KOPT-K1 (cell line): Measurements from ENCODE around the gene SLC25A47.
"Not testable (repeated sequence)": the region's sequence is repeated elsewhere in the genome, so short reads cannot be mapped to it uniquely, and the experiment has no call there.

Experiments used
- H3K27ac ChIP-seq: fragments of 200-600 bp; sonication (generic); 2 replicates; pipeline ENCODE4 v1.5.1; 2016; ENCODE audit warnings: antibody characterized with exemption, mild to moderate bottlenecking, low read depth, low read length; ENCODE audit not compliant: poor library complexity, severe bottlenecking
- H3K36me3 ChIP-seq: fragments of 200-600 bp; sonication (generic); 2 replicates; pipeline ENCODE4 v1.5.1; 2017; ENCODE audit warnings: antibody characterized with exemption, mild to moderate bottlenecking, low read length, moderate library complexity; ENCODE audit not compliant: insufficient read depth
- H3K9me3 ChIP-seq: fragments of 200-600 bp; sonication (generic); 2 replicates; pipeline ENCODE4 v1.5.1; 2017; ENCODE audit warnings: antibody characterized with exemption, low read length, mild to moderate bottlenecking; ENCODE audit not compliant: insufficient read depth, poor library complexity, severe bottlenecking

The SLC25A47 gene

DNA sequence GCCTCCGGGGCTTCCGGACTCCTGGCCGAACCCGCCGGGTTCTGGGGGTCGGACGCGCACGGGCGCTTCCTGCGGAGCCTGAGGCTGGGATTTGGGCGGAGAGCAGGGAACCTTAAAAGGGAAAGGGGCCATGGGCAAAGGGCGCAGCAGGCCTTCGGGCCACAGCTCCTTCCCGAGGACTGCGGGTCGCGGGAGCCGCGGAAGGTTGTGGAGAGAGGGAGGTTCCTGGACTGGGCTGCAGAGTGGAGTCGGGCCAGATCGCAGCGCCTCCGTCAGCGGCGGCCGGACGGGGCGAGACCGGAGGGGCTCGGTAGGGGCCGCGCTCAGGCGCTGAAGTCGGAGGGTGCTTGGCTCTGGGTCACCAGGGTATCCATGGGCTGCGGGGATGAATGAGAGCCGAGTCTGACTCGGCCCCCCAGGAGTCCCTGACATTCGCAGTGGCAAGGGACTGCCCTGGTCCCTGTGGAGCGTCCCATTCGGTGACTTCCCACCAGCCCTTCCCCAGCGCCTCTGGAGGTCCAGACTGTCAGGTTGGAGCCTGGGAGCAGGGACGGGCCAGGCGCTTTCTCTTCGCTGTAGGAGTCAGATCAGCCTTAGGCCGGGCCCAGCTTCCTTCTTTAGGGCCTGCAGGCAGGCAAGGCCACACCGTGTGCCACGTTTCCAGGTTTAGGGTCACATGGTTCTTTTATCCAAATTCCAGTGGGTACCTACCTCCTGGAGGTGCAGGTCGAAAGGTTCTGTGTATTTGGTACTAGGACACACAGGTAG lies 16.0 kb upstream of the SLC25A47 start:
- Histone ChIP-seq H3K9me3 (no peaks in the 10 kb centered on the region), H3K27ac (peak overlapping the region; percentile 74)

GRCh38 chr14:100307766-100308426 lies 15.2 kb upstream of the SLC25A47 start:
- Histone ChIP-seq H3K9me3 (no peaks in the 10 kb centered on the region), H3K27ac (no peak overlapping the region), H3K36me3 (0 out of 2 replicates have a peak, but pooled peaks cover 3% of the 10 kb centered on the region)

More for the DNA sequence above, 16.0 kb upstream of the SLC25A47 start:
- H3K36me3 ChIP-seq: 0 out of 2 replicates have a peak, but pooled peaks cover 3% of the 10 kb centered on the region

GRCh38 chr14:100308427-100308792 lies 14.7 kb upstream of the SLC25A47 start:
- not testable (repeated sequence) for H3K36me3 ChIP-seq, H3K27ac ChIP-seq, H3K9me3 ChIP-seq

GRCh38 chr14:100309028-100309737 lies 14.0 kb upstream of the SLC25A47 start:
- Histone ChIP-seq H3K36me3 (no peaks in the 10 kb centered on the region), H3K27ac (no peak overlapping the region), H3K9me3 (no peaks in the 10 kb centered on the region)

- H3K27ac ChIP-seq, H3K9me3 ChIP-seq, H3K36me3 ChIP-seq: not testable (repeated sequence)
These were observed 10.8 kb upstream of the SLC25A47 start for GRCh38 chr14:100312110-100312876.

DNA sequence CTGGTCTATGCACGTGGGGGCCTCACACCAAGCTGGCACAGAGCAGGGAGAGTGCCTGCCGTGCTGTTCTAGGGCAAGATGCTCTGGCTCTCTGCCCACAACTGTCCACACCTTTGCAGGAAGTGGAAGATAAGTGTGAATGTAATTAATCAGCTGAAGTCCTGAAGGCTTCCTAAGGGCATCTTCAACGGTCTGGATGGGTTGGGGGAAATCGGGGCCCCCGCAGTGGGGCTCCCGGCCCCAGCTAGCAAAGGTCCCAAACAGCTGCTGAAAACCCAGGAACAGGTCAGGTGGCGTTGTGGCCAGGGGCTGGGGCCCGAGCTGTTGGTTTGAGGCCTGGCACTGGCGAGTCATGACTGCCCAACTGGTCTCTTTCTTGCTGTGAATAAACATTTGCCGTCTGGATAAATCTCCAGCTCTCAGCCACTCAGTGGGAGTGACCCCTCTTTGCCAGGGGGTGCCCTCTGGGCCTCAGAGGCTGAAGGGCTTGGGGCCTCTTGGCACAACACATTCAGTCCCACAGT lies 10.2 kb upstream of the SLC25A47 start:
- no peaks in the 10 kb centered on the region for H3K36me3 ChIP-seq
- no peak overlapping the region for H3K27ac ChIP-seq
- no peaks in the 10 kb centered on the region for H3K9me3 ChIP-seq

- no peaks in the 10 kb centered on the region for H3K36me3 ChIP-seq
- no peak overlapping the region for H3K27ac ChIP-seq
- H3K9me3 ChIP-seq: no peaks in the 10 kb centered on the region
These were observed 9.5 kb upstream of the SLC25A47 start for GRCh38 chr14:100313464-100314230.

GRCh38 chr14:100314724-100315123 lies 8.4 kb upstream of the SLC25A47 start:
- H3K9me3 ChIP-seq: no peaks in the 10 kb centered on the region
- H3K36me3 ChIP-seq: no peaks in the 10 kb centered on the region
- no peak overlapping the region for H3K27ac ChIP-seq

GRCh38 chr14:100317389-100317788 lies 5.8 kb upstream of the SLC25A47 start:
- no peak overlapping the region for H3K27ac ChIP-seq
- H3K36me3 ChIP-seq: no peaks in the 10 kb centered on the region
- H3K9me3 ChIP-seq: no peaks in the 10 kb centered on the region

GRCh38 chr14:100317912-100318808 lies 5.0 kb upstream of the SLC25A47 start:
- Histone ChIP-seq H3K36me3 (no peaks in the 10 kb centered on the region), H3K27ac (no peak overlapping the region), H3K9me3 (no peaks in the 10 kb centered on the region)

GRCh38 chr14:100320157-100320856 lies 2.8 kb upstream of the SLC25A47 start:
- H3K27ac ChIP-seq: no peak overlapping the region
- H3K36me3 ChIP-seq: no peaks in the 10 kb centered on the region
- no peaks in the 10 kb centered on the region for H3K9me3 ChIP-seq

- no peak overlapping the region for H3K27ac ChIP-seq
- H3K36me3 ChIP-seq: no peaks in the 10 kb centered on the region
- no peaks in the 10 kb centered on the region for H3K9me3 ChIP-seq
These were observed 1.5 kb upstream of the SLC25A47 start for GRCh38 chr14:100321473-100322137.
